Stimulated activated naive CD4-positive, alpha-beta T cell (primary cell): ENCODE data around the gene S100A16.

Experiments used
- DNase-seq, 6 experiments: peaks; one replicate each; lab custom pipeline; 2025; lab: John Stamatoyannopoulos, UW

Gene S100A16

DNA sequence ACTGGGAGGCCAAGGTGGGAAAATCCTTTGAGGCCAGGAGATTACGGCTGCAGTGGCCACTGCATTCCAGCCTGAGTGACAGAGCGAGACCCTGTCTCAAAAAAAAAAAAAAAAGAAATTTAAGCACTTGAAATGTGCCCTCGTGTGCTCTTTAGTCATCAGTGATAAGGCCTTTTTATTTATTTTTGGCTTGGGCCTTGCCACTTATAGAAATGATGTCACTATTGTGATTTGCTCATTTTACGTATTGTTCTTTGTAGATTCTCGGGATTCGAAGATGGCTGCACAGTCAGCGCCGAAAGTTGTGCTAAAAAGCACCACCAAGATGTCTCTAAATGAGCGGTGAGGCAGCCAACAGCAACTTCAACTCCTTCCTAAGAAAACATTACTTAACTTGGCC, 23.4 kb upstream of the S100A16 start:
- DNase-seq = no peak

GRCh38 chr1:153635872-153636271, 22.9 kb upstream of the S100A16 start:
- DNase-seq = no peak

DNA sequence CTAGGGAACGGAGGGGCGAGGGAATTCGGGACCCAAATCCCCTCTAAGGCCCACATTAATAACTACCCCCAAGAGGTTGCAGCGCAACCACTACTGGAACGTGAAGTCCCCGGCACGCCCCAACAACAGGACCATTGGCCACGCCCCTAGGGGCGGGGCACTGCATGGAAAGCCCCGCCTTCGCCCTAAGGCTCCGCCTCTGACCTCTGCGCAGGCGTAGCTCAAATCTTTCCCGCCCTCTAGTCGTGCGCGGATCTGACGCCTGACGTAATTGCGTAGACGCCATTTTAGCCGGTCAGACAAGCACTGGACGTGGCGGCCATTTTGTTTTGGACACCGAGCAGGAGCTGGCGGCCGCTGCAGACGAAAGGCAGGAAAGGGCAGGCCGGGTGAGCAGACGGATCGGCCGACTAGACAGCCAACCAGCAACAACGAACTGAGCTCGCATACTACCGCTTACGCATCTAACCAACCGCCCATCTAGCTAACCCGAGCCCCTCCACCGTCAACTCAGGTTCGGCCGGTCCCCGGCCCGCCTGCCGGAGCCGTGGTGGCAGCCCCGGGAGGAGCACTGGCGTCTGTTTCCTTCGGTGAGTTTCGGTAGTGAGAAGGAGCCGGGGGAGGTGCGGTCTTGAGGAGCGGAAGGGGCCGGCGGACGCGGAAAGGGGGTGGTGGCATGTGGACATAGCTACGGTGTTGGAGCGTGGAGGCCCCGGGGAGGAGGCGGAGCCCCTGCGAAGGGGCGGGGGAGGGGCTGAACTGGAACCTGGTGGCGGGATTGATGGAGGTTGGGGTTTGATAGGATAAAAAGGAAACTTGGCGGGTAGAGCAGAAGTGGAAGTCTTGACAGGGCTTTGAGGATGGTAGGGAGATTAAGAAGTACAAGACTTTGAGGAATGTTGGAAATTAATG, 21.1 kb upstream of the S100A16 start, which contains the start of gene CHTOP:
Gene CHTOP (plus strand): TSS at position 313 of the 912 bp plus-strand sequence. CDS start 2,523 bp downstream, outside the sequence.
- peak; percentile 93 to 97 (median 94) for DNase-seq

GRCh38 chr1:153633161-153633753, 20.3 kb upstream of the S100A16 start:
- DNase-seq = no peak

- DNase-seq = no peak
These were observed 18.4 kb upstream of the S100A16 start for GRCh38 chr1:153631047-153632022.

GRCh38 chr1:153630384-153630783, 17.4 kb upstream of the S100A16 start:
- DNase-seq = no peak

DNA sequence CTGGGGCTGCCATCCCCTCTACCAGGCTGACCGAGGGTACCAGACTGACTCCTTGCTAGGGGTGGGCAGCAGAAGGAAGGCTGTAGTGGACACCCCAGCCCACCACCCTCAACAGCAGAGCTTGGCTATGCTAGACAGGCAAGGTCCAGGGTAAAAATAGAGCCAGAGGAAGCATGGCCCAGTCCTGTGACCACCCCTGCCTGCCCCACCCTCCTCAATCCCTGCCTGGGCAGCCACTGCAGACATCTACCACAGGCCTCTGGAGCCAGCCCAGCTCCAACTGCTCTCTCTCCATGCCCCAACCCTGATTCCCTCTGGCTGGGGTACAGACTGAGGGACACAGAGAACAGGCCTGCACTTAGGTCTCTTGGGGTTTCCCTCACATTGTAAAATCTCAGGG, 17.0 kb upstream of the S100A16 start:
- DNase-seq = no peak

DNA sequence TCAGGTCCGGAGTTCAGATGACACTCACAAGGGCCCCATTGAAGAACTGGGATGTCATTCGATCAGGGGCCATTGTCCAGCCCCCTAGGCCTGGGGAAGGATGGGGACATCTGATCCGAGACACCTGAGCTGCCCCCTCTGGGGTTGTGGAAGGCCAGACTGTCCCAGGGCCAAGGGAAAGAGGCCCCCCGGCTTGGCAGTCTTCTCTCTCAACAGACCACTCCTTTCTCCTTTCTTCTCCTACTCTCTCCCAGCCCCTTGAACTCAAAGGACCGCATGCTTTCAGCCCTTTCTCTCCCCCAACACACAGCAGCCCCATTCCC, 16.4 kb upstream of the S100A16 start:
- no peak for DNase-seq

DNA sequence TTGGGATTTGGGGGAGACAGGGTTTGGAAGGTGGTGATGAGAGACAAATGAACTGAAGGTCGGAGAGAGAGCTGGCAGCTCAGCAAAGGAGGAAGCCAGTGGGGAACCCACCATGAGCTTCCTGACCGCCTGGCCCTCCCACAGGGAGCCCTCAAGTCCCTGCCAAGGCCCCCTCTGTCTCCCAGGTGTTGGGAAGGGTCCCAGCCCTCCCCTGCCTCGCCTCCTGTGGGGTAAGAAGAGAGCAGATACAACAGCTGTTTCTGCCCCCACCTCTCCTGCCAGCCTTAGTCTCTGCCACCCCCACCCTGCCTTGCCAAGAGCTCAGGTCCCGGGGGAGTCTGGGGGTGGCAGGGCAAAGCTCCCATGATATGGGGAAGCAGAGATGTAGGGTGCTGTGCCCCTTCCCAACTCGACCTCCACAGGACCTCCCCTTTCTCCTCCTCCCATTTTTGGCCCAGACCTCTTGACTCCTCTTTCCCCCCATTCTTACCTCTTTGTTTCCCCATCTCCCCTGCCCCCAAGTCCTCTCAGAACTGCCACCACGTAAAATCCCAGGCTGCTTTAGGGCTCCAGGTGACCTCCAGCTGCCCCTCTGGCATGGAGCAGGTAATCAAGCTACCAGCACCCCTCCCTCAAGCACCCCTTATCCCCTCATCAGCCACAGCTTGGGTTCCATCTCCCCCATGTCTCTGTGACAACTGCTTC, 15.9 kb upstream of the S100A16 start:
- no peak for DNase-seq

DNA sequence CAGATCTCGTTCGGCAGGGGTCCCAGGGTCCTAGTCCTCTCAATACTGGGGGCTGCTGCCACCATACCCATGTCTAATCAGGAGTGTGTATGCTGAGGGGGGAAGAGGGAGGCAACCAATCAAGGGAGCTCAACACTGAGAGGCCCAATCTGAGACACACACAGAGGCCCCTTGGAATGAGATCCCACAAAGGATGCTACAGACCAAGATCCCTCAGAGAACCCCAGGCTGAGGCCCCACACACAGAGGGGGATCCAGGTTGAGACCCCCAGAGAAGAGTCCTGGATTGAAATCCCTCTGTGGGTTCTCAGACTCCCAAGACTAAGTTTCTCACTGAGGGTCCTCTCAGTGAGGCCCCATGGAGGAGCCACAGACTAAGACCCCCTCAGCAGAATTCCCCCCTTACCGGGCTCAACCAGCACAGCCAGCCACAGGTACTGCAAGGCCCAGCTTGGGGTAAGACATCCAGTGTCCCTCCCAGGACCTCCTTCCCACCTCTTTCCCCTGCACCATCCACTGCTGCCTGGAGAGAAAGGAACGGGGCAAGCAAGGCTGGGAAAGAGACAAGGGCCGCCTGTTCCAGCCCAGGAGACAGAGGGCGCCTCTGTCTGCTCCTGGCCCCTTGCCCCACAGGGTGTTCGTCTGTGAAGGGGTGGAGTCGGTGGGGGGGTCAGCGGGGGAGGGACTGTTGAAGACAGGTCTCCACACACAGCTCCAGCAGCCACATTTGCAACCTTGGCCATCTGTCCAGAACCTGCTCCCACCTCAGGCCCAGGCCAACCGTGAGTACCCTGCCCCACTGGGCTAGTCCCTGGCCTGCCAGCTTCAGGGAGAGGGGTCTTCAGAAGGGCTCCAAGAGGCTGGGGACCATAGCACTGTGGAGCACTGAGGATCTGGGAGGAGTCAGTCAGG, 15.0 kb upstream of the S100A16 start, which contains the start of gene S100A1:
Gene S100A1 (plus strand): TSS at position 720 of the 912 bp plus-strand sequence. CDS start 2,088 bp downstream, outside the sequence.
- no peak for DNase-seq

DNA sequence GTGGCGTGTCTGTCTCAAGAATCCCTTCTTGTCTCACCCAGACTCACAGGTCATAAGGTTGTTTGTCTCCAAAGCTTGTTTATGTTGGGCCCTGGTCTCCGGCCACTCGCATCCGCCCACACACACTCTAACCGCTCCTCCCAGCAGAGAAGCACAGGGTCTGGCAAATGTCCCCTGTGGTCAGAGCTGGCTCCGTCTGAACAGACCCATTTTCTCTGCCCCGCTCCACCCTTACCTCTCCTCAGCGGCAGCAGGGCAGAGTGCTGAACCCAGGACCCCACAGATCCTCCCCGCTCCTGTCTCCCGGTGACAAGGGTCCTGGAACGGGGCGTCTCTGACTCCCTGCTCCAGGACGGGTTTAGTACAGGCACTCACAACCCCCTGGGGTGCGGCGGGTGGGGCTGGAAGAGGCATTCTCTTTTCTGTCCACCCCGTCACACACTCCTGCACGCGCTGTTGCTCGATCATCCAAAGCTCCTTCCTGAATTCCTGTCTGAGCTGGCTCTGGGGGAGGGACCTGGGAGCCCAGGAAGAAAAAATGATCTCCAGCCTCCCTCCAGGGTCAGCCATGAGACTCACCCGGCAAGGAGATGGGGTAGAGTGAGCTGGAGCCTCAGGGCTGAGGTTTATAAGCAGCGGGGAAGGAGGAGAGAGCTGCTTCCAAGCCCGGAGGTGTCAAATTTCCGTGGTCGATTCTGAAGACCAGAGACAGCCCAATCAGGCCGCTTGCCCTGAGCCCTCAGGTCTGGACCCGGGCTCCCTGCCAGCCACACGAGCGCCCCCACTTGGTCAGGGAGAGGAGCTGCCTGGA, 14.2 kb upstream of the S100A16 start, which contains the start of gene S100A13:
Gene S100A13 (minus strand): TSS at position 602 of the 811 bp plus-strand sequence. CDS start 1,033 bp downstream, outside the sequence.
- DNase-seq = no peak

- DNase-seq = no peak
These were observed 13.6 kb upstream of the S100A16 start for GRCh38 chr1:153626477-153626903.

DNA sequence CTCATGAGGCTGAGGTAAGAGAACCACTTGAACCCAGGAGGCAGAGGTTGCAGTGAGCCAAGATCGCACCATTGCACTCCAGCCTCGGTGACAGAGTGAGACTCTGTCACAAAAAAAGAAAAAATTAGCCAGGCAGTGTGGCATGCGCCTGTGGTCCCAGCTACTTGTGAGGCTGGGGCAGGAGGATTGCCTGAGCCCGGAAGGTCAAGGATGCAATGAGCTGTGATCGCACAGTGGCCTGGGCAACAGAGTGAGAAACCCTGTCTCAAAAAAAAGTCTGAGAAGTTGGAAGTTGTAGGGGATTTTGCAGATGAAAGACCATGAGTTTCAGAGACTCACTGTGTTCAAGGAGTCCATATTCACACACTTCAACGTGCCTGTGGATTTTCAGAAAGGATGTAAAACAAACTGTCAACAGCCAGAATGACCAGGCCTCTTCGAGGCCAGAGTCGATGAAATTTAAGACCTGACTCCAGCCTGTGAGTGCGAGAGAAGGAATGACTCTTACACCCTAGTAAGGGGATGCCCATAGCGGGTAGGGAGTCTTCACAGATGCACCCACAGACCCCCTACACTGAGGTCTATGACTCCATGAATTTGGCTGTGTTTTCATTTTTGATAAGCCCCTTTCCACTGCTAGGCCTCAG, 12.2 kb upstream of the S100A16 start:
- DNase-seq = no peak

DNA sequence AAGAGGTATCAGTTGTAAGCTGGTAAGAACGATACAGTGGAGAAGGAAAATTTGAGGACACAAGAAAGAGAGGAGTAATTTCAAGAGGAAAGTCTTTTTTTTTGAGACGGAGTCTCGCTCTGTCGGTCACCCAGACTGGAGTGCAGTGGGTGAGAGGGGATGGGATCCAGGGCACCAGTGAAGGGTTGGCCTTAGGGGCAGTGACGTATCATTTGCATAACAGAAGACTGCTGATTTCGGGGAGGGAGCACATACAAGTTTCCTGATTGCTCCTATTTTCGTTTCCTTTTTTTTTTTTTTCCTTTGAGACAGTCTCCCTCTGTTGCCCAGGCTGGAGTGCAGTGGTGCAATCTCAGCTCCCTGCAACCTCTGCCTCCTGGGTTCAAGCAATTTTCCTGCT, 10.2 kb upstream of the S100A16 start:
- DNase-seq = no peak

GRCh38 chr1:153619171-153619570, 6.2 kb upstream of the S100A16 start:
- DNase-seq = no peak

- peak in 4 of 6 experiments; percentile 21 to 59 (median 36) for DNase-seq
These were observed 4.7 kb upstream of the S100A16 start for GRCh38 chr1:153617663-153618062.

DNA sequence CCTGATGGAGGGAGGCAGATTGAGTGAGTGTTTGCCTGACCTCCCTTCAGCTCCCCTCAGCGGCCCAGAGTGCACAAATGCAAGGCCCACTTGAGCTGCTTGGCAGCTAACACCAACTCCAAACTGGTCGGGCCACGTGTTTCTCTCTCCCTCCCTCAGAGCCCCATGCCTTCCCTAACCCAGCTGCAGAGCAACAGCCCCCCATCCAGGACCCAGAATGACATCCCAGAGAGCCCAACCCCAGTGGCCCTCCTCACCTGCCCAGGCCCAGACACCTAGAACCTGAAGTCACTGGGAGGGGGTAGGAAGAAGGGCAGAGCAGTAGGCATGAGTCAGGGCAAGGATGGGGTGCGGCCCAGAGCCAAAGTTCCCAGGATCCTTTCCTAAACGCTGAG, 4.0 kb upstream of the S100A16 start:
- no peak for DNase-seq

GRCh38 chr1:153616144-153616916, 3.4 kb upstream of the S100A16 start, which contains the start of gene S100A14:
TSS of gene S100A14 (minus strand) at chr1:153616325. CDS start at chr1:153615858, 467 bp downstream.
- DNase-seq = no peak
